Panc1 (cell line): ENCODE measurements around the gene CACNA1G.

ENCODE experiments used
- POLR2AphosphoS5 ChIP-seq: IDR thresholded peaks from 2 replicates; pipeline ENCODE4 v1.6.1; 2012; ENCODE audit warnings: mild to moderate bottlenecking, low read depth, low read length, moderate library complexity
- REST ChIP-seq, 2 experiments: IDR thresholded peaks; 2 replicates each; pipeline ENCODE4 v1.6.1; 2011 to 2012; ENCODE audit warnings: low read depth in 2 of 2, control low read depth in 1 of 2, low read length in 1 of 2, mild to moderate bottlenecking in 1 of 2, moderate library complexity in 1 of 2; ENCODE audit not compliant: insufficient read depth in 1 of 2
- SIN3A ChIP-seq: IDR thresholded peaks from 2 replicates; pipeline ENCODE4 v1.6.1; 2012; ENCODE audit warnings: low read depth, mild to moderate bottlenecking, low read length, moderate library complexity, borderline replicate concordance; ENCODE audit not compliant: insufficient read depth
- TF ChIP-seq, protein P1 (sequence below): fragments of 450-650 bp; IDR thresholded peaks from 2 replicates; pipeline ENCODE4 v1.5.1; 2017; ENCODE audit warnings: mild to moderate bottlenecking

- no peak for TF ChIP-seq POLR2AphosphoS5
- TF ChIP-seq, protein P1, sequence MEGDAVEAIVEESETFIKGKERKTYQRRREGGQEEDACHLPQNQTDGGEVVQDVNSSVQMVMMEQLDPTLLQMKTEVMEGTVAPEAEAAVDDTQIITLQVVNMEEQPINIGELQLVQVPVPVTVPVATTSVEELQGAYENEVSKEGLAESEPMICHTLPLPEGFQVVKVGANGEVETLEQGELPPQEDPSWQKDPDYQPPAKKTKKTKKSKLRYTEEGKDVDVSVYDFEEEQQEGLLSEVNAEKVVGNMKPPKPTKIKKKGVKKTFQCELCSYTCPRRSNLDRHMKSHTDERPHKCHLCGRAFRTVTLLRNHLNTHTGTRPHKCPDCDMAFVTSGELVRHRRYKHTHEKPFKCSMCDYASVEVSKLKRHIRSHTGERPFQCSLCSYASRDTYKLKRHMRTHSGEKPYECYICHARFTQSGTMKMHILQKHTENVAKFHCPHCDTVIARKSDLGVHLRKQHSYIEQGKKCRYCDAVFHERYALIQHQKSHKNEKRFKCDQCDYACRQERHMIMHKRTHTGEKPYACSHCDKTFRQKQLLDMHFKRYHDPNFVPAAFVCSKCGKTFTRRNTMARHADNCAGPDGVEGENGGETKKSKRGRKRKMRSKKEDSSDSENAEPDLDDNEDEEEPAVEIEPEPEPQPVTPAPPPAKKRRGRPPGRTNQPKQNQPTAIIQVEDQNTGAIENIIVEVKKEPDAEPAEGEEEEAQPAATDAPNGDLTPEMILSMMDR = no peak
- no peak for TF ChIP-seq REST (IDR thresholded peaks at IDR 0.05; ENCODE audit: insufficient read depth in 1 of 2, low read depth in 2 of 2, low read length in 1 of 2)
- no peak for TF ChIP-seq SIN3A
These were observed 28.0 kb downstream of the CACNA1G start for GRCh38 chr17:50588391-50589049.
